GM21423 (cell line): ENCODE results near the gene DAB1.
A peak's percentile ranks its signal among the peaks of the same experiment; 100 is the strongest.

ENCODE experiments used
- ATAC-seq: cut with Tn5 transposase; IDR thresholded peaks from one replicate; pipeline ENCODE4 v1.9.1; 2021; ENCODE audit warnings: mild to moderate bottlenecking, moderate library complexity; ENCODE audit not compliant: unreplicated experiment

The DAB1 gene

DNA sequence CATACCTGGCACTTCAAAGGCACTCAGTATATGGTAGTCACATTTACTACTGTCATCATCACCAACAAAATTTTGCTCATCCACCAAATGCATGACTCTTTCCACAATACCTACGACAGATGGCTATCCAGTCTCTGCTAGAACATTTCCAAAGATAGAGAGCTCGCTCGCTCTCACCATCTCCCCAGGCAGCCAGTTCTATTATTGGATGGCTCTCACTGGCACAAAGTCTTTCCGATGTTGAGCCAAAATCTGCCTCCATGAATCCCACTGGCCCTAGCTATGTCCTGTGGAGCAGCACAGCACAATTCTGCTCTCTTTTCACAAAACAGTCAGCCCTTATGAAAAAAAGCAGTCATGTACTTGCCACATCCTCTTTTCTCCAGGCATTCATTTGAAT lies 102.1 kb downstream of the DAB1 start:
- no peak for ATAC-seq

DNA sequence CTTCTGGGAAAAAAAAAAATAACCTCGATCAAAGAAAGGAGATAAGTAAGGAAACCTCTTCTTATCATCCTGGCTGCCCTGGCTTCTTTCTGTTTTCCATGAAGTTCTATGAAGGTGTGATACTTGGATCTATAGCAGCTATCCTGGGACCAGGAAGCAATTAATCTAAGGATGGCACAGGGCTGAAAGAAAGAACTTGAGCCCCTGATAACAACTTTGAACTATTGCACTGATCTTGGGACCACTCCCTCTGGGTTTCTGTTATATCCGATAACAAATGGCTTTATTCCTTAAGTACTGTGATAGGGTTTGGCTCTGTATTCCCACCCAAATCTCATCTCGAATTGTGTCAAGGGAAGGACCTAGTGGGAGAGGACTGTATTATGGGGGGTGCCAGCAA lies 104.1 kb downstream of the DAB1 start:
- ATAC-seq, result no peak

DNA sequence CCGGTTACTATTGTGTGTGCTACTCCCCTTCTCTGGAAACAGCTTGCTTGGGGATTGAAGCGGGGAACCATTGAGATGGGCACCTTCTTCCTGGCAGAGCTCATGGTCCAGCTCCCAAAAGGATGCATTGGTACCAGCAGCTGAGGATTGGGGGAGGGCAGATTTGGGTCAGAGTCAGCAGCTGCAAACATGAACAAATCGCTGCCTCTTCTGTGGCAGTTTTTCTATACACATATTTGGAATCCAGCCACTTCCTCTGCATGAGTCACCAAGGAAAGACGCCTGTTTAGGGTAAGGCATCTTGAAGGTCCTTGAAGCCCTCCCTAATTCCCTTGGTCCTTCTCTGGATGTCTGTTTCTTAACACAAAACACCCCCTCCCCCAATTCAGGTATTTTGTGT lies 104.7 kb downstream of the DAB1 start:
- ATAC-seq, result no peak

DNA sequence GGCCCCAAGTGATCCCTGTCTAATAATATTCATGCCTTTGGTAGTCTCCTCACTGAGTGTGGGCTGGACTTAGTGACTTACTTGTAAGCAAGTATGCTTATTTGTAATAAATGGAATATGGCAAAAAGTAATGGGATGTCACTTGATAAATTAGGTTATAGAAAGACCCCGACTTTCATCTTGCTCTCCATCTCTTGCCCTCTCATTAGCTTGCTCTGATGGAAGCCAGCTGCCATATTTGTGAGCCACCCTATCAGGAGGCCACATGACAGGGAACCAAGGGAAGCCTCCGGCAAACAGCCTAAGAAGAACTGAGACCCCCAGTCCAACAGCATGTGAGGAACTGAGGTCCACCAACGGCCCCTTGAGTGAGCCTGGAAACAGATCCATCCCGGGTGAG lies 107.0 kb downstream of the DAB1 start:
- ATAC-seq, result no peak

DNA sequence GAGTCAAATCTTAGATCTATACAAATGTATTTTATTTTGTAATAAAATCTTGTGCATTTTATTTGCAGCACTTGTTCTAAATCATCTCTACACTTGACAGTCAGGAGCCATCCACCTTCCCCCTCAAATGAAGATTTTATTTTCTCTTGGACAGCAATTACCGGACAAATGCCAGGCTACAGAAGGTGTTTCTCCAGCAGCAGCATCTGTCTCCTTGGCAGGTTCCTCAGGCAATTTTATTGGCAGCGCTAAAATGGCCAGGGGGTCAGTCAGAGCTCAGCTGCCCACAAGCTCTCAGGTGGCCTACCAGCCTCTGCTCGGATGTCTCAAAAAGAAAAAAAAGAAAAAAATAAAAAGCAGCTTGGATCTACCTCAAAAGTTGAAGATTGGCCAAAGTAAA lies 107.6 kb downstream of the DAB1 start:
- no peak for ATAC-seq

DNA sequence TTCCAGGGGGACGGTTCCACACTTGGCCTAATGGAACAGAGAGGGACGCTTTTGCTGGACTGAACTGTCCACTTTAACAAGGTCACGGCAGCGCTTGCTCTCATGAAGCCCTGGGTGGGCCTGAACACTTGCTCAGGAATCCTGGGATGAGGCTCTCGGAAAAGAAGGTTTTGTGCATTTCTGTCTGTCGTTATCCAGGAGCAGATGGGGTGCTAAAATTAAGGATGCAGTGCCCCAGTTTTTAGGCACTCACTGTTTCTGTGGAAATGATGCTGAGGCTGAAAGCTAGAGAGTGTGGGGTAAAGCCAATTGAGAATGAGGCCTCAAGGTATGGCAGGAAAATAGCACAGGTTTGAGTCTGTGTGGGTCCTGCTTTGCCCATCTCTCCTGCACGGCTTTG lies 111.0 kb downstream of the DAB1 start:
- no peak for ATAC-seq

DNA sequence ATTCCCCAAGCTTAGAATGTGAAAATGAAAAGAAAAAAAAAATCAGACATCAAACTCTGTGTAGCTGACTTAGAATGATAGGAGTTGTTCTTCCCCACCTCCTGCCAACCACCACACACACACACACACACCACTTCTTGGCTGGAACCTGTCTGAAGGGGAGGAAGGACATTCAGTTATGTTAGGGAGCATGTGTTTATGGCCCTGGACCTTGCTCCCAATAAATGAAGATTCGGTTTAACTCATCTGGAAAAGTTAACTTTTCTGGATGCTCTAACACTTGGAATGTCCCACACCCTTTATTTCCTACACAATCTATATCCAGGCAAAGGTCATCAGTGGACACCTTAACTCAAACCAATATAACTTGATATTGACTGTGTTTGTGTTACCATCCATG lies 112.4 kb downstream of the DAB1 start:
- ATAC-seq, result no peak

DNA sequence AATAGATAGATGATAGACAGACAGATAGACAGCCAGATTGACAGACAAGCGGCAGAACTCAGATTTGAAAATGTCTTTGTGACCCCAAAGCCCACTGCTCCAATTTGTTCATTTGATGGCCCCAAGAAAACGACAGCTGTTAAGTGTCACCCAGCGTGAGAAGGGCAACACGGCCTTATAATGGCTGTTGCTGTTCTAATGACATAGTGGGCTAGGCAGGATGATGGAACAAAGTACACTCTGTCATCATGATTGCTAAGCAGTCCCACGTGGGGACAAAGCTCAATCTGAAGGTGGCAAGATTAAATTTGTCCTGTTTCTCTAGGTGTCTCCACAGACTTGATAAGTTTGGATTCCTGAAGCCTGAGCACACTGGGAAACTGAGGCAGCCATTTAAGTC lies 112.9 kb downstream of the DAB1 start:
- ATAC-seq, result no peak

DNA sequence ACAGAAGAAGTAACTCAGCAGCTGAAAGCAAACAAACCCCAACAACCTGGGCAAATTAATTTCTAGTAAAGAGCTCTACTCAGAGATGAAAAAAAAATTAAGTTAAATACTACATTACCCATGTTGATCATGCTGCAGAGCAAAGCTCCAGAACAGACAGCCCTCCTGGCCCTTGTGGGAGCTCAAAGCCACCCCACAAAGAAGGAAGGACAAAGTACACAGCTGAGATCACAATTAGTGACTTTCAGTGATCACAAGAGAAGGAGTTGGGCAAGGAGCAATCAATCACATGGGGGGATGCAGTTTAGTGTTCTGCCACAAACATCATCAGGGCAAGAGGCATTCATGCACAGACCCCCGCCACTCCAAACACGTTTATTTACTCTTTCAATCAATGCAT lies 114.2 kb downstream of the DAB1 start:
- no peak for ATAC-seq

DNA sequence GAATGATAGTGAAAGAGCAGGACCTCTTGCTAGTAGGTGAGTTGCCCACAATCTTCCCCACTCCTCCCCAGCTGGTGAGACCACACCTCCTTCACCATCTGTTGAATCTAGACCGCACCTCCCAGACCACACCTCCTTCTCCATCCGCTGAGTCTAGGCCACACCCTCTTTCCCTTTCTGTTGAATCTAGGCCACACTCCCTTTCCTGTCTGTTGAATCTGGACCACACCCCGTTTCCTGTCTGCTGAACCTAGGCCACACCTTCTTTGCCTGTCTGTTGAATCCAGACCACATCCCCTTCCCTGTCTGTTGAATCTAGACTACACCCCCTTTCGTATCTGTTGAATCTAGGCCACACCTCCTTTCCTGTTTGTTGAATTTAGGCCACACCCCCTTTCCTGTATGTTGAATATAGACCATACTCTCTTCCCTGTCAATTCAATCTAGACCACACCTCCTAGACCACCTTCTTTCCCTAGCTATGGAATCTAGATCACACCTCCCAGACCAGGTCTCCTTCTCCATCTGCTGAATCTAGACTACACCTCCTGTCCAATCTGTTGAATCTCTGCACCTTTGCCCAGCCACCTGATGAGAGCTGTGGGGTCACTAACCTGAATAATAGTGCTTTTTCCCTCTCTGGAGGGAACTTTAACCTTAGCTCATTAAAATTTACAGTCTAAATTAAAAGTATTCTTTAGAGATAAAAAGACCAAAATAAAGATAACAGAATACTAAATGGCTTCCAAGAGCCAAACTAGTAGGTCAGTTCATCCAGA lies 116.3 kb downstream of the DAB1 start:
- peak; percentile 75 for ATAC-seq

DNA sequence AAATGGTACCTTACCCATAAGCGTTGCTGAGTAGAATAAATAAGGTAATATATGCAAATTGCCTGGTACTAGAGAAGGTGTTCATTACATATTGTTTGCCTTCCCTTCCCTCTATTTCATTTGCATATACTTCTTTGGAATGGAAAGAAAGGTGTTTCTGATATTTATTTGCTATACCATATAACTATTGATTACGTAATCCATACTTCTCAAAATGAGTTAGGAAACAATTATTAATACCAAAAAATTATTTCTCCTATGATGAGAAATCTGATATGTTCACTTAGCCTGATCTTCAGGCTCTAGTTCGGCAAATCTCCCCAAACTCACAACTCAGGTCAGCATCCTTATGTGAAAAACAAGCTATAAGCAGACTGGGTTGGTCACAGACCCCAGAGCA lies 119.3 kb downstream of the DAB1 start:
- no peak for ATAC-seq

DNA sequence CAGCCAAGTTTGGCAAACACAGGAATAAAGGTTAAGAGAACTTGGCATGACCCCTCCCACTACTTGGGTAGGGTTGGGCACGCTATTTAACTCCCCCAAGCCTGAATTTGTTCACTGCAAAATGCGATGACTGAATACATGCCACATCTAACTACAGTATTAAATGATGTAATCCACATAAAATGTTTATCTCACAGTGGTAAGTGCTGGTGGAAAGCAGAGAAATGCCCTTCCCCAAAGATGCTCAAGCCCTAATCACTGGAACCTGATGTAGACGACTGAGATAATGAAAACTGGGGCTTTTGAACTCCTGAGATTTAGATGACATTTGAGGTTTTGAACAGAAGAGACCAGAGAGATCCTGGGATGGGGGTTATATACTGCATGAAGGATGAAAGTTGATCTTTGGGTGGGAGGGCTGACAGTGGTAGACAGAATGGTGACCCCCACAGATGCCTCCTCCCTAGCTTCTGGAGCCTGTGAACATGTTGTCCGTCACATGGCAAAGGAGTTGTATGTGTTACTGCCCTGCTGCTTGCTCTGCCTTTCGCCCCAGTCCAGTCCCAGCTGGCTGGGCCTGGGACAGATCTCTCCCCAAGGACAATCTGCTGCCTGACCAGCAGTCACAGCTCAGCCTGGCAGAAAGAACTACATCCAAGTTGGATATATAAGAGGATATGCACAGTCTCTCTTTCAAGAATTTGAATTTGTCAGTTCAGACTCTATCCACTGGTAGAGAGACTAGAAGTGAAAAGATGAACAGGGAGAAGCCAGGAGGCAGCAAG lies 120.9 kb downstream of the DAB1 start:
- ATAC-seq, result no peak

DNA sequence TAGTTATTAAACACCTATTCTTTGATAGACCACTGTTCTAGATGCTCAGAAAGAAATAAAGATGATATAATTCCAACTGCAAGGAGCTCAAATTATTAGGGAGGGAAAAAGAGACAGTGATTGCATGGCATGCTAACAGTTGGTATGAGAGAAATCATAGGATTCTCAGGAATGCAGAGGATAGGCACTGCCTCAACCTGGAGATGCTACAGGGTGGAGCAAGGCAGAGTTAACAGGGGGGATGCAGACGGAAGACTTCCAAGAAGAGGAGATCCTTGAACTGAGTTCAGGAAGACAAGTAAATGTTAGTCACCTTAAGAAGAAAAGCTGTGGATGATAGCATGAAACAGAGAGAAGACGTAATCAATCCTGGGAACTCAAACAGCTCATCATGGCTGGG lies 123.7 kb downstream of the DAB1 start:
- ATAC-seq, result no peak

DNA sequence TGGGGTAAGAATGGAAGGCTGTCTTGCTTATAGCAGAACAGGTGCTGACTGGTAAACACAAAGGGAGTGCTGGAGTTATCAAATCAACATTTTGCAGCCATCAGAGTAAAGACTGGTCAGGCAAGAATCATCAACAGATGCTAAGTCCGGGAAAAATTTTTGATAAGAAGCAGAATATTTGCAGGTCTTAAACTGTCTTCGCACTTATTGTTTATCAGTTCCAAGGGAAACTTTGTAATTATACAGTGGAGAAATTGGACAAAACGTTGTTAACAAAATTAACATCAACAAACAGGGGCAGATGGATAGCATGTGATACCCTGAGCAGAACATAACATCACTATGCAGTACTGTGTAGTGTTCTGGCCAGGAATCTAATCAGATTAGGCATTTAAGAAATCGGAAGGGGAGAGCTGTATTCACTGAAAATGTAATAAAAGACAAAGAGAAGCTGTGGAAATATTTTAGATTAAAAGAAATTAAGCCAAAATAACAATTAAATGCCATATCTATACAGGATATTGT lies 127.1 kb downstream of the DAB1 start:
- ATAC-seq, result no peak

DNA sequence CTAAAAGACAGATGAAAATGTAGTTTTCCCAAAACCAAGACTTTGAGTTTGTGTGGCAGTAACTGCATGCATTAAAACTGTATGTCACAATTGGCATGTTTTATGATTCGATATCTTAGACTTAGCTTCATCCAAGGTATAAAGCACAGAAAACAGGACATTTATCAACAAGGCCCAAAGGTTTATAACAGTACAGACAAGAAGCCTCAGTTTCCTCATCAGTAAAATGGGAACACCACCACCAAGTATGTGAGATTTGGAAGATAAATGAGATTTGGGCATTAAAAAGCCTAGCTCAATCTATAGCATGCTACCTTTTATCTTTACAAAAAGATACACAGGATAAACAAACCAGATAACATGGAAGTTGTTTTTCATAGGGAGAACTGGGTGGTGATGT lies 128.5 kb downstream of the DAB1 start:
- no peak for ATAC-seq

DNA sequence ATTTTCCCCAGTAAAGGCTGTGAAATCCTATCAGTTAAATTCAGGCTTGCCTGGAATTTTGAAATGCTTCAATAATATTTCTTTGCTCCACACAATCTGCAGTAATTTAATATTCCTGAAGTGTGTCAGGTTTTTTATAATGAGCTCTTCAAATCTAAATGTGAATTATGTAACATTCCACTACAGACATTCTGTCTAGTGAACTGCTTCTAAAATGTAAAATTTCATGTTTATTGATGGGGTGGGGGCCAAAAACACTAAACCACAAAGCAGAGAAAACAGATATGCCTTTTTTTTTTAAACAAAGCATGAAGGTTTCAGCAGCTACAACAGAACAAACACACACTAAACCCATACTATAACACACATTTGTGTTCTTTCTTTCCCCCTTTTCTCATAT lies 129.7 kb downstream of the DAB1 start:
- no peak for ATAC-seq

DNA sequence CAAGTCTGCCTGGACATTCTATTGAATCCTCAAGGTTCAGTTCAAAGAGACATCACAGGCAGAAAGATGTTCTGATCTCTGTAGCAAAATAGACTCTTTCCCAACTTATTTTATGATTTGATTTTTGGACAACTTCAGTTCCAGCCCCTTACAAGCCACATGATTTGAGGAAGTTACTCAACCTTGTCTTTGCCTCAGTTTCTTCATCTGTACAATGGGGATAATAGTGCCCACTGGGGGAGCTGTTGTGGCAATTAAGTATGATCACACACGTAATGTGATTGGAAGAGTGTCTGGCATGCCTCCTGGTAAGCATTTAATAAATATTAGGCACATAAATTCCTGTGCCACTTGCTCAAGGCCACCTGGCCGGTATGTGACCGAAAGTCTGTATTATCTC lies 130.6 kb downstream of the DAB1 start:
- ATAC-seq, result no peak

DNA sequence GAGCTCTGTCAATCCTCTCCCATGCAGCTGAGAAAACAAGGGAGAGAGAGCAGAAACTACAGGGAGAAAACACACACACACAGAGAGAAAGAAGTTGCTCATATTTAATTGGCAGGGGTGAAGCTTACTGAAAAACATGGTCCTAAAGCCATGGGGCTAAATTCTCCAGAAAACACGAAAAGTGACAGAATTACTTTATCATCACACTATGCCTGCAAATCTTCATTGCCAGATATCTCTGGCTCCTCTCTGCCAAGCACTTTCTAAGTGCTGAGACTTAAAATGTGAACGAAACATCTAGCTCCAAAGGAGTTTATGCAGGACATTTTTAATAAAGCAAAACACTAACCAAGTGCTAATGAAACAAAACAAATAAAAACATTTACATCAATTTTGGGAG lies 134.1 kb downstream of the DAB1 start:
- ATAC-seq, result no peak

DNA sequence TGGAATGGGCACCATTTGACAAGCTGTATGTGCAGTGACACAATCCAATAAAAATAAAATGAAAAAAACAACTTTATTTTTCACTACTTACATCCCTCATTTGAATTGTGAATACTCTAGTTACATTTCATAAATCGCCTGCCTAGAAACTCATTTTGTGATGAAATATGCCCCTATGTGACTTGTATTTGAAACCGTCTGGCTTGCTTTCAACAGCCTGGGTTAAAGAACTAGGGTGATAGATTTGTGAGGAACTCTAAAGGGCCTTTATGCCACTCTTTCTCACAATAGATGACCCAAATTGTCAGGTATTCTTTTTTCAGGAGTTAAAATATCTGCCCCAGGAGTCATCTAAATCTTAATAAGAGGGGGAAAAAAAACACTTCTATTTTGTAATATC lies 137.9 kb downstream of the DAB1 start:
- no peak for ATAC-seq

DNA sequence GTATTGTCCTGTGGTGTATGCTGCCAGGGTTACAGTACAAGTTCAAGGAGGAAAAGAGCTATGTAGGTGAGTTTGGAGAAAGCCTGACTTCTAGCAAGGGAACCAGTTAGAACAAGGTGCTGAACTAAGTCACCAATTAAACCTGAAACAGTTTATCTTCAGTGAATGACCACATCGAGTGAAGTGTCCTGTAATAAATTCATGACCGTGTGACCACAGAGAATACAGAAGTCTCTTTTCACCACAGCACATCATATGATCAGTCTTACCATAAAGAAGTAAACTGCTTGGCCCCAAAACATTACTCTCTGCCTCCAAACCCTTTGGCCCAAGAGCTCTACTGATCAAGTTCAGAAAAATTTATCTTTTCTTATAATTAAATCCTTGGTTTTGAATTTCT lies 141.4 kb downstream of the DAB1 start:
- ATAC-seq, result no peak

DNA sequence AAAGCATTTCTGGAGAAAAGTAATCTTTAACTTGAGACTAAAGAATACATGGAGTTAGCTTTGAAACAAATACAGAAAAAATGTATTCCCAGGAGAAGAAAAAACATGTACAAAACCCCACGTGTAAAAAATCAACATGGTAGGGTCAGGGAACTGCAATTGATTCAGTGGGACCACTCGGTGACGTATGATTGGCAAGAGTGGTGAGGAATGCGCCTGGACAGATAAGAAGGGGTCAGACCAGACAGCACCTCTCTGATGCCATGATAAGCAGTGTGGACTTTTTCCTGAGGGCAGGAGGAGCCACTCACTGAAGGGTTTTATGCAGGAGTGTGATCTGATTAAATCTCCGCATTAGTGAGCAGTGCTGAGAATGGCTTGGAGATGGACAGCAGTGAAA lies 142.5 kb downstream of the DAB1 start:
- no peak for ATAC-seq

DNA sequence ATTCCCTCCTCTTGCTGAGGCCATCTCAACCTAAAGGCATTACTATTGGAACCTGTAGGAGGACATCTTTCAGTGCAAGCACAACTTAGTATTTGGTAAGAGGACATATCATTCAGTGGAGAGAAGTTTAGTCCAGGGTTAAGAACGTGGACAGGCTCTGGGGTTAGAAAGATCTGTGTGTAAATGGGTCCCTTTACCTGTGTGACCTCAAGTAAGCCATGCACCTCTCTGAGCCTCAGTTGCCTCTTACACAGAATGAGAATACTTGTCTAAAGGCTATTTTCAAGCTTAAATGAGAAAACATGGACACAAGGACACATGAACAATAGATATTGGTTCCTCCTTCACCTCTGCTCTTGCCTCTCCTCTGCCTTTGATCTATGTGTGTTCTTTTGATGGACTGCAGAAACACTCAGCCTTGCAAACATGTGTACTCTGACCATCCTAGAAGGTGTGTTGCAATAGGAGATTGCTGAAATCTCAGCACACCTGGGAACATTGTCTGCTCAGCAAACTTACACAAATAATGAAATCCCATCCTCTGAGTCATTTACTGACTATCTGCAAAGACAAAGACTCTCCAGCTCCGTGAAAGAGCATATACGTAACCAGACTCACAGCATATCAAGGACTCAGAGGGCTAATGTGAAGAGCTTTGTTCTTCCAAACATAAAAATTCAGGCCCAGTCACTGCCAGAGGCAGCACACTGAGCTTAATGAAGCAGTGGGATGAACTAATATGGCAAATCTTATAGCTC lies 143.8 kb downstream of the DAB1 start:
- no peak for ATAC-seq
